NCI-H2029 treated with DMSO at 0.1 percent for 48 hours (cell line): ENCODE results near the gene TPRX1.
"Not testable (repeated sequence)": the region's sequence is repeated elsewhere in the genome, so short reads cannot be mapped to it uniquely, and the experiment has no call there.

ENCODE experiments used
- DNase-seq: peaks from one replicate; lab custom pipeline; 2025; lab: John Stamatoyannopoulos, UW

Gene TPRX1

GRCh38 chr19:47804451-47804850 lies at the start of gene TPRX1:
Gene TPRX1, minus strand, starts transcription at chr19:47804551. Its CDS starts 12 bp downstream, at chr19:47804539.
- DNase-seq = not testable (repeated sequence)

- DNase-seq = no peak
Measured at GRCh38 chr19:47853003-47853402, 48.7 kb upstream of the TPRX1 start.

- no peak for DNase-seq
Measured at GRCh38 chr19:47848823-47849473, 44.6 kb upstream of the TPRX1 start.

- no peak for DNase-seq
Measured at GRCh38 chr19:47848425-47848822, 44.1 kb upstream of the TPRX1 start.

GRCh38 chr19:47842941-47843340 lies 38.6 kb upstream of the TPRX1 start:
- no peak for DNase-seq

GRCh38 chr19:47839913-47840312 lies 35.6 kb upstream of the TPRX1 start:
- DNase-seq = no peak

GRCh38 chr19:47839411-47839810 lies 35.1 kb upstream of the TPRX1 start:
- no peak for DNase-seq

- DNase-seq = no peak
Measured at GRCh38 chr19:47836038-47836437, 31.7 kb upstream of the TPRX1 start.

GRCh38 chr19:47832723-47833122 lies 28.4 kb upstream of the TPRX1 start:
- DNase-seq = no peak

- DNase-seq = no peak
Measured at GRCh38 chr19:47826800-47827199, 22.4 kb upstream of the TPRX1 start.

GRCh38 chr19:47824396-47824795 lies 20.0 kb upstream of the TPRX1 start:
- DNase-seq = no peak

GRCh38 chr19:47821460-47822020 lies 17.2 kb upstream of the TPRX1 start, which contains the start of gene CRX:
Gene CRX, plus strand, starts transcription at chr19:47821937. Its CDS starts 12,507 bp downstream, at chr19:47834444.
- DNase-seq = no peak

GRCh38 chr19:47820410-47820809 lies 16.1 kb upstream of the TPRX1 start:
- DNase-seq = no peak

- no peak for DNase-seq
Measured at GRCh38 chr19:47819858-47820257, 15.5 kb upstream of the TPRX1 start.

- not testable (repeated sequence) for DNase-seq
Measured at GRCh38 chr19:47818221-47818620, 13.9 kb upstream of the TPRX1 start.

GRCh38 chr19:47816270-47816669 lies 11.9 kb upstream of the TPRX1 start:
- DNase-seq = not testable (repeated sequence)

- no peak for DNase-seq
Measured at GRCh38 chr19:47813995-47814328, 9.6 kb upstream of the TPRX1 start.

- DNase-seq = no peak
Measured at GRCh38 chr19:47813304-47813994, 9.1 kb upstream of the TPRX1 start.

GRCh38 chr19:47806435-47806834 lies 2.1 kb upstream of the TPRX1 start:
- DNase-seq = no peak

- no peak for DNase-seq
Measured at GRCh38 chr19:47805313-47805712, 962 bp upstream of the TPRX1 start.

GRCh38 chr19:47803671-47804070 lies 680 bp downstream of the TPRX1 start:
- DNase-seq = not testable (repeated sequence)

- DNase-seq = not testable (repeated sequence)
Measured at GRCh38 chr19:47803148-47803547, 1.2 kb downstream of the TPRX1 start.

- DNase-seq = no peak
Measured at GRCh38 chr19:47802521-47803043, 1.8 kb downstream of the TPRX1 start.
